GM12874 (cell line): Measurements from ENCODE around the gene CNIH4.

Source experiments
- CTCF ChIP-seq: IDR thresholded peaks from 2 replicates; pipeline ENCODE4 v1.5.1; 2011; ENCODE audit warnings: low read depth, mild to moderate bottlenecking, control low read depth, low read length, moderate library complexity; ENCODE audit not compliant: insufficient read depth

Gene CNIH4

GRCh38 chr1:224359207-224359606 is 2.5 kb downstream of the CNIH4 start:
- TF ChIP-seq CTCF: no peak

GRCh38 chr1:224368409-224368808 is 11.7 kb downstream of the CNIH4 start:
- no peak for TF ChIP-seq CTCF

GRCh38 chr1:224373008-224373590 is 16.4 kb downstream of the CNIH4 start:
- no peak for TF ChIP-seq CTCF

GRCh38 chr1:224375059-224375458 is 18.4 kb downstream of the CNIH4 start:
- TF ChIP-seq CTCF: no peak

GRCh38 chr1:224377676-224378006 is 21.0 kb downstream of the CNIH4 start:
- TF ChIP-seq CTCF: no peak

GRCh38 chr1:224378855-224379631 is 22.4 kb downstream of the CNIH4 start:
- TF ChIP-seq CTCF: no peak

GRCh38 chr1:224380003-224380402 is 23.3 kb downstream of the CNIH4 start:
- TF ChIP-seq CTCF: no peak
